A172 (cell line): Measurements from ENCODE around the gene GNAT2. TPM values are rescaled to one million over a fixed set of nuclear protein-coding genes. Genes with fewer than 3 reads are reported as not detected.

ENCODE experiments used
- DNase-seq: peaks from one replicate; pipeline ENCODE4 v3.0.0-alpha.2; 2015; ENCODE audit warnings: low spot score
- total RNA-seq: library from RNA; depleted of rRNA; stranded (reverse); fragments of >200 nt; shearing (Covaris generic); gene quantifications from 2 replicates; pipeline ENCODE4 v1.2.3, GENCODE V29; 2014

GNAT2 gene
- total RNA-seq, 1 experiment from 2014 or later: not detected

DNA sequence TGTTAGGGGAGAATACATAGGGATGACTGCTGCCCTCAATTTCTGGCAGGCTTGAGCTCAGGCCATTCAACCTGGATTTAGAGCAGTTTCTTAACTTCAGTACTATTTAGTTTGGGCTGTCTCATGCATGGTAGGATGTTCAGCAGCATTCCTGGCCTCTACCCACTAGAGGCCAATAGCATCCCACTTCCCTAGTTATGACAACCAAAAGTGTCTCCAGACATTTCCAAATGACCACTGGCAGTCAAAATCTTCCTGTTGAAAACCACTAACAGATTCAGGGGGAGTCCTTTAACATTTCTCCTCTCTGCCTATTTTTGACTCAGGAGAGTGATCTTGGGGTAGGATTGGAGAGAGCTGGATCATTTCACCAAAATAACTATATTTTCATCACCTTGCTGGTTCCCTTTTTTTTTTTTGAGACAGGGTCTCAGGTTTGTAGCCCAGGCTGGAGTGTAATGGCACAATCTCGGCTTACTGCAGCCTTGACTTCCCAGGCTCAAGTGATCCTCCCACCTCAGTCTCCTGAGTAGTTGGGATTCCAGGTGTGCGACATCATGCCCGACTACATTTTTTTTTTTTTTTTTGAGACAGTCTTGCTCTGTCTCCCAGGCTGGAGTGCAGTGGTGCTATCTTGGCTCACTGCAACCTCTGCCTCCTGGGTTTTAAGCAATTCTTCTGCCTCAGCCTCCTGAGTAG, 8.7 kb downstream of the GNAT2 start:
- DNase-seq: peak; percentile 52

- DNase-seq: no peak
Measured at GRCh38 chr1:109609881-109610280, 9.5 kb downstream of the GNAT2 start.

GRCh38 chr1:109605381-109605780, 14.0 kb downstream of the GNAT2 start:
- DNase-seq: no peak

DNA sequence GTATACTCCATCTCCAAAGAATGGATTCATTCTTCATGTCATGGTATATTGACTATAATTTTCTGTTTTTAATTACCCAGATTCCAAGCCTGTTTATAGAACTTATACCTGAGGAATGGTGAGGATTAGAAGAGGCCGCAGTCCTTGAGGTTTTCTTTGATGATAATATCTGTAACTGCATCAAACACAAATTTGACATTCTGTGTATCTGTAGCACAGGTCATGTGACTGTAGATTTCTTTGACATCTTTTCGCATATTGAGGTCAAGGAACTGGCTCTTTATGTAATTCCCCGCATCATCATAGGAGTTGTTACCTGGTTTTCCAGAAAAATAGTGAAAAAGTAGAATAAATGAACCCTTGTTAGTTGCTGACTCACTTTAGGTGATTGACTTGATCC, 16.2 kb downstream of the GNAT2 start:
- no peak for DNase-seq

- DNase-seq: no peak
Measured at GRCh38 chr1:109598655-109599054, 20.8 kb downstream of the GNAT2 start.

DNA sequence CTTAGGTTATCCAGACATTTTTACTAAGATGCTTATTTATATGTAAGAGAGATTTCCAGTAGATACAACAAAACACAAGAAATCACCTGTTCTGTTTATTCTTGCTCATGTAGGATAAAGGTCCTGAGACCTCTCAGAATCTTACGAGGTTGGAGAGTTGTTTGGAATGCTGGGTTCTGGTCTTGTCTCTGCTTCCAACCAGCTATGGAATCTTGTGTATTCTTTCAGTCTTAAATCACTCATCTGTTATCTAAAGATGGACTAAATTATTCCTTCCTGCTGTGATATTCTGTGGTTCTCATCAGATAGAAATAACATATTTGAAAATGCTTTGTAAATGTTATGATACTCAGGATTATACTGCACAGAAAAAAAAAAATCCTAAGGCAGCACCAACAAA, 21.3 kb downstream of the GNAT2 start:
- no peak for DNase-seq

GRCh38 chr1:109595531-109595930, 23.9 kb downstream of the GNAT2 start:
- no peak for DNase-seq

- DNase-seq: no peak
Measured at GRCh38 chr1:109592916-109593315, 26.5 kb downstream of the GNAT2 start.

DNA sequence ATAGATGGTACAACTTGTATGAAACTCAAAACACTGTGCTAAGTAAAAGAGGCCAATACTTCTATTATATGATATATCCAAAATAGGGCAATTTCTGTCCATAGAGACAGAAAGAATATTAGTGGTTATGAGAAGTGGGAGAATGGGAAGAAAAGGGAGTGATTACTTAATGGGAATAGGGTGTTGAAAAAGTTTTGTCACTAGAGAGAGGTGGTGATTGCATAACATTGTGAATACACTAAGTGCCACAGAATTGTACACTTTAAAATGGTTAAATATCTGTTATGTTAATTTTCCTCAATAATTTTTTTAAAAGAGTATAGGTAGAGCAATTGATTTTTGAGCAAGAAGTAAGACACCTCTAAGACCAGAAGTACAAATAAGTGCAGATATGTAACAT, 29.7 kb downstream of the GNAT2 start:
- DNase-seq: no peak

DNA sequence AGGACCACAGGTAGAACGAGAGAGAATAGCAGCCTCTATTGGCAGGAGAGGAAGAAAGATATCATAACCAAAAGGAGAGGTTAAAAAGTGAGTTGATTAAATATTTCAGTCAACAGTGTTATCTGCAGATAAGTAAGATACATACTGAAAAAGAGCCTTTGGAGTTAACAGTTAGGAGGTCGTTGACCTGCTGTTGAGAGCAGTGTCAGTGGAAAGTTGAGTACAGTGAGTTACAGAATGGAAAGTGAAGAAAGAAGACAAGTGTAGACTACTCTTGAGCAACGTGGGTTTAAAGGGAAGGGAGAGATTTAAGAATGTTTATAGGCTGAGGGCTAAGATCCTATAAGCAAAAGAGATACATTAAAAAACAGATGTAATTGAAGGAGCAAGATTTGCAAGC, 30.2 kb downstream of the GNAT2 start:
- DNase-seq: no peak

DNA sequence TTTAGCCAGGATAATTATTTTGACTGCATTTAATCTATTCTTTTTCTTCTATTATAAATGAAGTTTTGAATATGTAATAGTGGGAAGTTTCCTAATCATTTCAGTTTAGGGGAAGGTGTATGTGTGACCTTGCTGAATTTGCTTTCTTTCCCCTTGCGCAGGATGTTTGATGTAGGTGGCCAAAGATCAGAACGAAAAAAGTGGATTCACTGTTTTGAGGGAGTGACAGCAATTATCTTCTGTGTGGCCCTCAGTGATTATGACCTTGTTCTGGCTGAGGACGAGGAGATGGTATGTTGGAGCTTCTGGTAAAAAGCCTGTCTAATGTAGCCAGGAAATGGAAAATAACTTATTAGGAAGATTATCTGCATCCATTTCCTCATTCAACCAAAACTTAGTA, 33.4 kb downstream of the GNAT2 start:
- no peak for DNase-seq

DNA sequence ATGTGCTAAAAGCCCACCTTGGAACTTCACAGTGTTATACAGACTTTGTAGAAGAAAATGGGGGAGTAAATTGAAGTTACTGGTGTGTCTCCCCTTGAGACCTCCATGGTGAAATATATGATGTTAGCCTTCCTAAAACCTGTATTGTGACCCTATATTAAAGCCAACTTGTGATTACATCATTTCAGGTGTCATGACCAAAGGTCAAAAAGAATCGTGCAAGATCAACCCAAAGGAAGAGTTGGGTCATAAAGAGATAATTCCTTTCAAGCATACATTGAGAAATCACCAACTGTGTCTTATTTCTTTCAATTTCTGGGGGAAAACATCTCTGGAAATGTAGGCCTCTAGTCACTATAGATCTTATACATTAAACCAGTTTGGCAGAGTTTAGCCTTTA, 34.6 kb downstream of the GNAT2 start:
- no peak for DNase-seq

DNA sequence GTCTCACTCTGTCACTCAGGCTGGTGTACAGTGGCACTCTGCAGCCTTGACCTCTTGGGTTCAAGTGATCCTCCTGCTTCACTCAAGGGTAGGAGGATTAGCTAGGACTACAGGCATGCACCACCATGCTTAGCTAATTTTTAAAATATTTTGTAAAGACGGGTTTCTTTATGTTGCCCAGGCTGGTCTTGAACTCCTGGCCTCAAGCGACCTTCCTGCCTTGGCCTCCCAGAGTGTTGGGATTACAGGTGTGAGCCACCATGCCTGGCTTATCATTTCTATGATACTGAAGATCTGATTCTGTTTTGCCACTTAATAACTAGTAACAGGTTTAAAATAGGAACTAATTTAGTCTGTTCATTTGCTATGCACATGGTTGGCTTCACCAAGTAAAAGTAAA, 37.4 kb downstream of the GNAT2 start:
- no peak for DNase-seq

GRCh38 chr1:109579491-109579890, 39.9 kb downstream of the GNAT2 start:
- no peak for DNase-seq

GRCh38 chr1:109578947-109579443, 40.4 kb downstream of the GNAT2 start:
- no peak for DNase-seq

DNA sequence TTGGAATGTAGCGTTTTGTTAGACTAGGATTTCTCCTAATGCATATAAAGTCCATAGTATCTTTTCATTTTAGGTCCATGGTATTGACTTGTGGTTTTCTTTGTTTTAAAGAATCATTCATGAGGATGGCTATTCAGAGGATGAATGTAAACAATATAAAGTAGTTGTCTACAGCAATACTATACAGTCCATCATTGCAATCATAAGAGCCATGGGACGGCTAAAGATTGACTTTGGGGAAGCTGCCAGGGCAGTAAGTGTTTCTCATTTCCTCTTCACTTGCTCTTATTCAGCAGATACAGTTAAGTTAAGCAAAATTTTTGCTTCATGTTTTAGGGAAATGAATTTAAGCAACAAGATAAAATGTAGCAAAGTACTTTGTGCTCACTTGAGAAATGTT, 45.6 kb downstream of the GNAT2 start:
- no peak for DNase-seq

GRCh38 chr1:109570414-109570813, 49.0 kb downstream of the GNAT2 start:
- DNase-seq: no peak

DNA sequence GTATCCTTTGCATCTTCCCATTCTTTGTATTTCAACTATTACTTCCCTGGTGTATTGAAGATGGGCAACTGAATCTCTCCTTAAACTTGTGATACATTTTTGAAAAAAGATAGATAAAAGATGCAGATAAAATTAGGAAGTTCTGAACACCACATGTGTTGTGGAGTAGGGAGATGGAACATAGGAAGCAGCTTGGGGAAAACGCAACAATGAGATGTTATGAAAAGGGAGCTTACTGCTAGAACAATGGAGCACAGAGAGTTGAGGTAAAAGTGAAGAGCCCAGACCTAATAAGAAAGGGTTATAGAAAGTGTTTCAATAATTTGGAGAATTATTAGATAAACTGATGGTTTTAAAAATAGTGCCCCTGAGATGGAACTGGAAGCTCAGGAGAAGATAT, 50.1 kb downstream of the GNAT2 start:
- no peak for DNase-seq

DNA sequence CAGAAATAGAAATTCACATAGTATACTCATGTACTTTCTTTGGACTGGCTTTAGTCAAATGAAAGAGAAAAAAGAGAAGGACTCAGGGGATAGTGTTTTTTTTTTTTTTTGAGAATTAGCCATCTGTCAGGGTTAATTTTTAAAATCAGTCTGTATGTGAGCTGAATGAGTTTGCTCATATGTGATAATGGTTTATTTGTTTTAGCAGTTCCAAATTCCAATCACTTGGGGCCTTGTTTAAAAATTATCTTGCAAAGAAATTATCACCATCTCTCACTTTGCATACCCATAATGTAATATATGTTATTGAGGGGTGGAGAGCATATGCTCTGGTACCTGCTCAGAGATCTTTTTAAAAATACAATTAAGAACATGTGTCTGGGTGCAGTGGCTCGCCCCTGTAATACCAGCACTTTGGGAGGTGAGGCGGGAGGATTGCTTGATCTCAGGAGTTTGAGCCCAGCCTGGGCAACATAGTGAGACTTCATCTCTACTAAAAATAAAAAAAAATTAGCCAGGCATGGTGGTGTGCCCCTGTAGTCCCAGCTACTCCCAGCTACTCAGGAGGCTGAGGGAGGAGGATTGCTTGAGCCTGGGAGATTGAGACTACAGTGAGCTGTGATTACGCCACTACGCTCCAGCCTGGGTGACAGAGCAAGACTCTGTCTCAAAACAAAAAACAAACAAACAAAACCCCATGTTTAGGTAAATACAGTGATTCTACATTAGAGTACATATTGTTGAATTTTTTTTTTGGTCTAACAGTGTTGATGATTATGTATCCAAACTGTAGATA, 51.3 kb downstream of the GNAT2 start:
- DNase-seq: no peak

GRCh38 chr1:109566982-109567381, 52.4 kb downstream of the GNAT2 start:
- DNase-seq: no peak

- DNase-seq: no peak
Measured at GRCh38 chr1:109565241-109565640, 54.2 kb downstream of the GNAT2 start.

DNA sequence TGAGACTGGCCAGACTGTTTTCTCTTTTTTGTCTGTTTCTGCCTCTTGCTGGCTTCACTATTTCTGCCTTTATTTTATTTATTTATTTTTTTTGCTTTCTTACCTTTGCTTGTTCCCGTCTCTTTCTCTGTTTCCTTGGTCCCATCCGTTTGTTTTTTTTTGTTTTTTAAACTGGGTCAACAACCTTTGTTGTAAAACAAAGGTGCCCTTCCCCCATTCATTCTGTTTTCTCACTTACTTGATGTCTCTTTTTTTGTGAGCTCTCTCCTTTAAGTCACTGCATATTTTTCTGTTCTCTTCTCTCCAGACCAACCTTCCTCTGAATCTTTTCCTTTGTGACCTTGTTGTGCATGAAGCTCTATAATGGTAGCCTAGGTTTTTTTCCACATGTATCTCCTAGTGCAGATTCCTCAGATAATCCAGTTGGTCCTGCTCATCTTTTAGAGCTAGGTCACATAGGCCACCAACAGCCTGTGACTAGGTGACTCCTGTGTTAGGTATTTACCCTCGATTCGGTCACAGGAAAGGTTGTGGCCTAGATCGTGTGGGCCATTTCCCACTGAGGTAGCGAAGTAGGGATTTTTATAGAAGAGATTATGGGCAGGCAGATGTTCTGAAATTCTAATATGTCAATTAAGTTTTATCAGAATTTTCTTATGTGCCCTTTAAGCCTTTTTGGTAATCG, 55.1 kb downstream of the GNAT2 start:
- no peak for DNase-seq

GRCh38 chr1:109559995-109560394, 59.4 kb downstream of the GNAT2 start:
- DNase-seq: no peak
